Measurements from ENCODE around the gene ITGA8.
A peak's percentile ranks its signal among the peaks of the same experiment; 100 is the strongest.
"Not testable (repeated sequence)": the region's sequence is repeated elsewhere in the genome, so short reads cannot be mapped to it uniquely, and the experiment has no call there.

The ITGA8 gene

DNA sequence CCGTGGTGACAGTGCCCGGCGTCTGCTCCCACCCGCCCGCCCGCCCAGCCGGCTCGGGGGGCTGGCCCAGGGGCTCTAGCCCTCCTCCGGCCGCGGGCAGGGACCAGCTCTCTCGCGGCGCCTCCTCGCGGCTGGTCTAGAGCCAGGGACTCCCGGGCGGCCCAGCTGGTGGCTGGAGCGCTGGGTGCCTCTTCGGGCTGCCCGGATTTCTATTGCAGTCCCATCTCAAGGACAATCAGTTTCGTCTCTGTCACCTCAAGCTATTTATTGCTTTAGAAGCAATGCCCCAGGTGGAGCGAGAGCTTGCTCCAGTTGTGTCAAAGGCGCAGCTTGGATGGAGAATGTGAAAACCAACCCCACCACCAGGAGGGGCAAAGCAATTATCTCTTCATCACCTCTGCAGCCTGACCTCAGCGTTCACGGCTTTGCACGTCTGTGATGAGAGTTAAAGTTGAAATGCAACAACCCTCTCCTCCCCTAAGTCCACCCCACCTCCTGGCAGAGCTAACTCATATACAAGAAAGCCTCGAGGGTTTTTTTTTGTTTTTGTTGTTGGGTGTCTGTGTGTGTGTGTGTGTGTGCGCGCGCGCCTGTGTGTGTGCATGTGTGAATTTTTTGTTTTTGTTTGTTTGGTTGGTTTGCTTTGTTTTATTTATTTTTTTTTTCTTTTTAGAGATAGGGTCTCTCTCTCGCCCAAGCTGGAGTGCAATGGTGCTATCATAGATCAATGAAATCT lies at the start of gene ITGA8:
Gene ITGA8, minus strand, starts transcription at position 24 of the 736 bp plus-strand sequence. CDS start 151 bp downstream, outside the sequence.
- DNase-seq, result peak; percentile 84

DNA sequence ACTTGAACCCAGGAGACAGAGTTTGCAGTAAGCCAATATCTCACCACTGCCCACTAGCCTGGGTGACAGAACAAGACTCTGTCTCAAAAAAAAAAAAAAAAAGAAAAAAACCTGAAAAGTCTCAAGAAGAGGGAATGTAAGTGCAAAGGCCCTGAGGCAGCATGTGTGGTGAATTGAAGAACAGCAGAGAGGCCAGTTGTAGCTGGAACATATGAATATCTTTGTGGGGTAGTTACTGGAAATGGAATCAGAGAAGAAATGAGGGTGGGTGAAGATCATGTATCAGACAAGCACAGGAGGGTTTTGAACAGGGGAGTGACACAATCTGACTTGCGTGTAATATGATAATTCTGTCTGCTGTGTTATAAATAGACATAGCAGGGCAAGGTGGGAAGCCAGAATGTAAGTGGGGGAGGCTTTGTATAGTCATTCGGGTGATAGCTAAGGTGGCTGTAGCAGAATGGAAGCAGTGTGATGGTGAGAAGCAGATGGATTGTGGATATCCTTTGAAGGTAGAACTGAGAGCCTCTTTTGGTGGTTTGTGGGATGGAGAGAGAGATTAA lies 45.3 kb upstream of the ITGA8 start:
- DNase-seq, result no peak

DNA sequence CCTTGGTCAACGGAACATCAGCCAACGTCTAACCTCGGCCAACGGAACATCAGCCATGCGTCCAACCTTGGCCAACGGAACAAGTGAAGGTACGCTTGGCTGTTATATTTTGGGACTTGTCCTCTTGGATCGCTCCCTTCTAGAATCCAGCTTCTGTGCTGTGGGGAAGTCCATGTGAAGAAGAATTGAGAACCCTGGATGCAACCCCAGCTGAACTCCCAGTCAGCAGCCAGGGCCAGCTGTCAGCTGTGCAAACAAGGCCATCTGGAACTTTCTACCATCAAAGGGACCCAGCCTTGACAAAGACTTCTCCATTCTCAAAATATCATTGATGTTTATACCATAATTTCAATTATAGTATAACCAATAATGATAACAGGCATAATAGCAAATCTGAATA lies 43.3 kb upstream of the ITGA8 start:
- no peak for DNase-seq

DNA sequence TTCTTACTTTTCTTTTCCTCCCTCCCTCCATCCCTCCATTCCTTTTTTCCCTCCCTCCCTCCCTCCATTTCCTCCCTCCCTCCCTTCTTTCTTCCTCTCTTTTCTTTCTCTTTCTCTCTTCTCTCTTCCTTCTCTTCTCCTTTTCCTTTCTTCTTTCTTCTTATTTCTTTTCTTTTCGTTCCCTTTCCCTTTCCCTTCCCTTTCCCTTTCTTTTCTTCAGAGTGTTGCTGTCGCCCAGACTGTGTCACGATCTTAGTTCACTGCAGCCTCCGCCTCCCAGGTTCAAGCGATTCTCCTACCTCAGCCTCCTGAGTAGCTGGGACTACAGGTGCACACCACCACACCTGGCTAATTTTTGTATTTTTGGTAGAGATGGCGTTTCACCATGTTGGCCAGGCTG lies 42.5 kb upstream of the ITGA8 start:
- DNase-seq, result not testable (repeated sequence)

DNA sequence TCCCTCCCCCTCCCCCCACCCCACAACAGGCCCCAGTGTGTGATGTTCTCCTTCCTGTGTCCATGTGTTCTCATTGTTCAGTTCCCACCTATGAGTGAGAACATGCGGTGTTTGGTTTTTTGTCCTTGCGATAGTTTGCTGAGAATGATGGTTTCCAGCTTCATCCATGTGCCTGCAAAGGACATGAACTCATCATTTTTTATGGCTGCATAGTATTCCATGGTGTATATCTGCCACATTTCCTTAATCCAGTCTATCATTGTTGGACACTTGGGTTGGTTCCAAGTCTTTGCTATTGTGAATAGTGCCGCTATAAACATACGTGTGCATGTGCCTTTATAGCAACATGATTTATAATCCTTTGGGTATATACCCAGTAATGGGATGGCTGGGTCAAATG lies 41.5 kb upstream of the ITGA8 start:
- DNase-seq, result not testable (repeated sequence)

DNA sequence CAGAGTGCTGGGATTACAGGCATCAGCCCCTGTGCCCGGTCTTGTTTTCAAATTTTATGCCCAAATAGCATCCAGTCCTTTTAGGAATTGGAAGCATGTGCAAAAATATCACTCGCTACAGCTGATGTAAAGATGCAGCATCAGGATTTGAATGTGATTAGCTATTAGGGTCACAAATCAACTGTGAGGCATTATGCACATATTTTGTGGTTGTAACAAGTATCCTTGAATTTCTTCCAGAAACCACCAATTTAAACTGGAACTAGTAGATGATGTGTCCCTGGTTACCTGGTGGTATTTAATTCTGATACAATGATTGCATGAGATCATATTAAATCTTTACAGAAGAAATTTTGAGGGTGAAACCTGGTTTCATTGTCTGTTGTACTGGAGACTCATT lies 41.0 kb upstream of the ITGA8 start:
- DNase-seq, result no peak

DNA sequence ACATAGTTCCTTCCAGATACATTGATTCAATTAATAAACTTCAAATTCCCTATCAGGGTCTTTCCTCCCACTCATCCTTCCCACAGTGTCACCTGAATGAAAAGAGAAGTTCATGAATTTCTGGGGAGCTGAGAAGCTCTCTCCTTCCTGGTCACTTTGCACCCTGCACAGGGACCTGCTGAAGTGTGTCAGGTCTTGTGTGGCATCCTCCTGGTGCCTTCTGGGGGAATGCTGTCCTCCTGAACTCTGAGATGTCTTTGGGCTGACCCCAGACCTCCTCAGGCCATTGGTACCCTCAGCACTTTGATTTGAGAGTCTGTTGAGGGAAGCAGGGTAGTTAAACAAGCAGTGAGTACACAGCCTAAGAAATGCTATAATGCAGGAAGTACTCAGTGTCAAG lies 39.5 kb upstream of the ITGA8 start:
- DNase-seq, result no peak

DNA sequence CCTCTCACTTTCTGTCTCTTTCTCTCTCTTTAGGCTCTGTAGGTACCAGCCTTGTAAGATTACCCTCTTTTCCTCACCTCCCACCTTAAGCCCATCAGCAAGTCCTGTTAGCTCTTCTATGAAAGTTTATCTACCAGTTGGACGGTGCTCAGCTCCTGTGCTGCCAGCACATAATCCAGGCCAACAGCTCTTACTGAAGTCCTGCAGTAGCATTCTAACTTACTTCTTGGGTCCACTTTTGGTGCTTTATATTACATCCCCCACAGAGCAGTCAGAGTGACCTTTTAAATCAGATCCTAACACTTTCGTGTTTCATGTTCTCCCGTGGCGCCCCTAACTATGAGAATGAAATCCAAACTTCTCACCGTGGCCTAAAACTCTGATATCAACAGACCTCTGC lies 38.9 kb upstream of the ITGA8 start:
- DNase-seq, result no peak

DNA sequence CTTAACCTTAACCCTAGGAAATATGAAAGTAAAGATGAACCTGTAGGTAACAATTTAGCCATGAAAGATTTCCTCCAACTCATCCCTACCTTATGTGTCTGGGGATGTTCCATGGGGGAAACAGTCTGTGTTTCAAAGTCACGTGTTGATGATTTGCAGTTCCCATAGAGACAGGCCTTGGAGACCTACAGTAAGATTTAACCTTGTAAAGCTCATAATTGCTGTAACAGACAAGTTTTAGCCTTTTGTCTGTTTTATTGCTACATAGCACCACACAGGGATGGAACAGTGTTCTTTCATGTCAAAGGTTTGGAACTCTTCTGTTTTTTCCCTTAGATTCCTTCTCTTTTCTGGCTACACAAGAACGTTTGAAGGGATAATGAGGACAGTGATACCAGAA lies 35.2 kb upstream of the ITGA8 start:
- DNase-seq, result no peak

DNA sequence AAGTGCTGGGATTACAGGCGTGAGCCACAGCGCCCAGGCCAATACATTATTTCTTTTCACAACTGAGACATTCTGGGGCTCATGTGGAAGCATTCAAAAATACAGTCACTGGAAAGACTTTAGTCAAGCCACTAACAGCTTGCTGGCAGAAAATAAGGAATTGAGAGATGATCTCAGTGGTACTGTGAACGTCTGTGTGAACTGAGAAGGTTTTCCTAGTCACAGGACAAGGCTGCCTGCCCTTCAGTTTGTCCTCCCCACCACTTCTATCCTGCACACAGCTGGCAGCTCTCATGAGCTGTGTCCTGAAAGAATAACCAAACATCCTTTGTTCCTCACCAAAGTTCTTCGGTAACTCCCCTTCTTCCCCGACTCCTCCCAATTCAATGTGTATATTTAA lies 31.3 kb upstream of the ITGA8 start:
- DNase-seq, result no peak

DNA sequence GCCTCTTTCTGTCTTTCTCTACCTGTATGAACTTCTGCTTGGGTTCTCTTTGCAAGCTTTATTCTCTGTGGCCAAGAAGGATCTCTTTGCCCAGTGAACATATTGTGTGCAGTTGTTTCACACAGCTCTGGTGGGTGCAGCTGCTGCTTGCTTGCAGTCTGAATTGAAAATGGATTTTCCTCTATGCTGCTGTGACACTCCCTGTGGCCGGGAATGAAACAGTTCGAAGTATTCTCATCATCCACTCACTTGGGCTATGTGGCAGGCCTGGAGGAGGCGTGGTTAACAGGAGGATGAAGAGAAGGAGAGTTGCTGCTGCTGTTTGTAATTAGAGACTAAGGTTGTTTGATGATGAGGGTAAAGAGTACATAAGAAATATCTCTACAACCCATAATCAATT lies 28.4 kb upstream of the ITGA8 start:
- no peak for DNase-seq

DNA sequence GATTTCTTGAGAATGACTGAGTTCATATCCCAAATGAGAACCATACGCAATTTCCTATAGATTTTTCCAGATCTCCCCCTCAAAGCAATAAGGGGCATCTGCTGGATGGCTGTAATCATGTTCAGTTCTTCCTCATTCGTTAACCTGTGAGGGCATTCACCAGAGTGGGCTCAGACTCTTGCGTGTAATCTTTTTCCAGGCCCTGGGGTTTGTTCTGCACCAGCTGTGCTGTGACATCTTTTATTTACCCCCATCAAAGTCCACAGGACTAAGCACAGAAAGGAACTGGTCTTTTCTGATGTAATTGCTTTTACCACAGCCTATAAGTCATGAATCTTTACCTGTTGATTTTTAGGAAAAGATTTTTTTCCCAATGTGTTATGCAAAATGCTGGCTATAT lies 27.9 kb upstream of the ITGA8 start:
- no peak for DNase-seq

DNA sequence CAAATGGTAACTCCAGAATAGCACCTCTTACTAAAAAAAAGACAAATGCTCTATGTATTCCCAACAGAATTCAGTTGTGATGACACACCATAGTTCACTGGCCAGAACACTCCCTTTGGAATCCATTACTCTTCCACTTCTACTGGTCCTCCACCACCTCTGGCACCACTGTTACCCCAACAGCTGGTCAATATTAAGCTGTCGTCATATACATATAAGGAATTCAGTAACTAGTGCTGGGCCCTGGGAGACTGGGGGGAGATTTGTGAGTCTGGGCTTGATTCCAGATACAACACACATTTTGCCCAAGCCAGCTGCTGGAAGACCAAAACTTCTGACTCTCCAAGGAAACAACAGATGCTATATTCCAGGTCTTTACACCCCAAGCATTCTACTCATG lies 26.0 kb upstream of the ITGA8 start:
- no peak for DNase-seq

DNA sequence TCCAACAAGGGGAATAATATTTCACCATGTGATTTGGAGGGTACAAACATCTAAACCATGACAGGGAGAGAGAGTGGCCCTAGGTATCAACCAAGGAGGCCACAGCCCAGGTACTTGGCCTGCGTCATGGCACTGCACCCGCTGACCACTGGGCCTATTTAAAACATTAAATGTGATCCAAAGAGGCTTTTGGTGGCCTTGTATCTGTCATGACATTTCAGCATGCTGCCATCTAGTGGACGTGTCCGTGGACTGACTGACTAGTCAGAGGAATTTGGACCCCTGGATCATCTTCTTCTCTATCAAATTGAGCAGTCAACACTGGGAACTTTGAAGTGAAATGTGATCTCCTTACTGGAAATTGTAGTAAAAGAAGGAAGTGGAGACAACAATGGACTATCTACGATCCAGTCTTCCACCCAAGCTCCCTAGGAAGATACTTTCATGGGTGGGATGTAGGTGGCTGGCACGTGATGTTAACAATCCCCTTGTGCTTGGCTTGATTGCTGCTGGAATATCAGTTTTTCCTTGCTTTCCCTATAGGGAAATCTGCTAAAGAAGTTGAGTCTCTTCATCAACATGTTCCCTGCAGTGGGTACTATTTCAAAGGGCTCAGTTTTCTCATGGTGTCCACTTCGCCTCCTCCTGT lies 24.6 kb upstream of the ITGA8 start:
- DNase-seq, result peak; percentile 91

DNA sequence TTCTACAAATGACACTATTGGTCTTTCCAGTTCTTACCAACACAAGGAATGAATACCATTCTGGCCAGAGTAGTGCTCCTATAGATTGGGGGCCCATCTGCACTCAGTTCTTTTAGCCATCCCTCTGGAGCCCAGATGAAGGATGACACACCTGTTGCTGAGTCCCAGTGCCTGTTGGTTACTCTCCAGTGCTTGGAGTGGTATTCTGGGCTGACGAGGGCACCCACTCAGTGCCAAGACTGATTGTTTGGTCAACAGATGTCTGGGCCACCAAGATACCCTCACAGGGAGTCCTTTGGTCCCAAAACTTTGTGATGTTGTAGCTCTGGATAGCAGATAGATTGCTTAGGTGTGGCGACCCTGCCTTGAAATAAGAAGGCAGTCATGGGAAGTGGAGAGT lies 23.7 kb upstream of the ITGA8 start:
- no peak for DNase-seq

DNA sequence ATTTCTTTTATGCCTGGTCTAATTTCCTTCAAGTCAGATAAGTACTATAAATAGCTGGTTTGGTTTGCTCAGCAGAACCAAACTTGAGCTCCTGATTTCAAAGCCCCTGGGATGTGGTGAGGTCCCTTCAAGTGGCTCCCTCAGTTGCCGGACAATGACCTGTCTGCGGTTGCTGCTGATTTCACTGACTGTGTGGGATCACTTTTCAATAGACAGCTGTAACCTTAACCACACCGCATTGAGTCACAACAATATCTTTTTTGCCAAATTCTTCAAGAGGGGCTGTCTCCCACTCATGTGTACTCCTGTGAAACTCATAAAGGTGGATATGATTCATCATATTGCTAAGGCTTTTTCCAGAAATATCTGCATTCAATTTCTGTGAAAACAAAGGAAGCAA lies 23.1 kb upstream of the ITGA8 start:
- DNase-seq, result no peak

DNA sequence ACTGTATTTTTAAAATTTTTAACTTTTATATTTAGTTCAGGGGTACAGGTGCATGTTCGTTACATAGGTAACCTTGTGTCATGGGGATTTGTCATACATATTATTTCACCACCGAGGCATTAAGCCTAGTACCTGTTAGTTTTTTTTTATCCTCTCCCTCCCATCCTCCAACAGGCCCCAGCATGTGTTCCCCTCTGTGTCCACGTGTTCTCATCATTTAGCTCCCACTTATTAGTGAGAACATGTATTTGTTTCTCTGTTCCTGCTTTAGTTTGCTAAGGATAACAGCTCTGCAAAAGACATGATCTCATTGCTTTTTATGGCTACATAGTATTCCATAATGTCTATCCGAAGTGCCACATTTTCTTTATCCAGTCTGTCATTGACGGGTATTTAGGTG lies 22.4 kb upstream of the ITGA8 start:
- no peak for DNase-seq

DNA sequence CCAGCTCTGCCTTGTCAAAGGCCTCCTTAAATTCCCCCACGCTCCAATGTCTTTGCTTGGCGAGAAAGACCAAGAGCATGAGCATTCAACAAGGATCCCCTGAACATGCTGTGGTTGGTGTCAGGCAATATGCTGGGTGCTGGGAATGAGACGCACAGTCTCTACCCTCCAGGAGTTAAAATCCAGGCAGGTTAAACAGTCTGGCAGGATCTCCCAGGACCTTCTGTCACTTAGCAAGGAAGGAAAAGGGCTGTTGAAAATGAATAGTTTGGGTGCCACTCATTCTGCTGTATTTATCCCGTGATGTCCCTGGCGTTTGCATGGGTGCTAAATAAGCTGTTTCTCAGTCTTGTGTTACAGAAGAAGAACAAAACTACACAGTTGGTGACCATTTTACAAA lies 21.9 kb upstream of the ITGA8 start:
- DNase-seq, result no peak

DNA sequence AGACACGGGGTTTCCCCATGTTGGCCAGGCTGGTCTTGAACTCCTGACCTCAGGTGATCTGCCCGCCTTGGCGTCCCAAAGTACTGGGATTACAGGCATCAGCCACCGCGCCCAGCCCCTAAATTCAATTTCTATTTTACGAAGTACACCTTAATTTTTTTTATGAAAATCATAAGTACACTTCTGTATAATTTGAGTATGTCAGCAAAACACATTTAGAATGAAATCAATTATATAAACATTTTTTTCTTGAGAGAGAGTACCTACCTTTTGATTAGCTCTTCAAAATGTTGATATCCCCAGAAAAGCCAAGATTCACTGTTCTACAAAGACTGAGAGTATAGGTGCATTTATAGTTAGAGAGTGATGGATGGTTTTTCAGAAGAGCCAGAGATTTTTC lies 20.5 kb upstream of the ITGA8 start:
- DNase-seq, result no peak

DNA sequence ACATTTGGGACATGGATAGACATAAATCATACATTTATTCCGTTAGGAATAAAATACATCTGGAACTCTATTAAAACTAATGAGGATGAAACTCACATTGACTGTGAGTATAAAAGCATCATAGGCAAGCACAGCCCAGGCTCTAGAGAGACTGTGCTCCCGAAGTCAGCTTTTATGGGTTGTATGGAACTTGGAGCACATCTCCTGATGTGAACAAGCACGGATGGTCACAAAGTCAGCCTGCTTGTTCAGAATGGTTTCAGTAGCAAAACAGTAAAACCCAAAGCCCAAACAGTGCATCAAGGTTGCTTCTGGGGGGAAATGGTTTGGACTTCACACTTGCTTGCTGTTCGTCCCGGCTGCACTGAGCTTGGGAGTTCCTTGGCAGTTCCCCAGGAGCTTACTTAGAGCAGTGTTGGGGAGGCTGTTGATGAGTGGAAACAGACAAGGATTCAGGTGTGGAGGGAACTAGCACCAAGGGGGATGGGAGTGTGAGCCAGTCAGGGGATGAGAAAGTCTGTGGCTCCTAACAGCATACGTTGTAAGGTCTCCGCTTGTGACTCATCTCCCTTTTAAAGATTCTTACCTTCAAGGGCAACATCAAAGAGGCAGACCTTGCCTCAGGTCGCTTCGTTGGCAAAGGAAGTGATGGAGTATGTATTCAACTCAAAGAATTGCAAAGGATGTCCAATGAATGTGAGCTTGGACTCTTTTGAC lies 19.7 kb upstream of the ITGA8 start:
- DNase-seq, result no peak

DNA sequence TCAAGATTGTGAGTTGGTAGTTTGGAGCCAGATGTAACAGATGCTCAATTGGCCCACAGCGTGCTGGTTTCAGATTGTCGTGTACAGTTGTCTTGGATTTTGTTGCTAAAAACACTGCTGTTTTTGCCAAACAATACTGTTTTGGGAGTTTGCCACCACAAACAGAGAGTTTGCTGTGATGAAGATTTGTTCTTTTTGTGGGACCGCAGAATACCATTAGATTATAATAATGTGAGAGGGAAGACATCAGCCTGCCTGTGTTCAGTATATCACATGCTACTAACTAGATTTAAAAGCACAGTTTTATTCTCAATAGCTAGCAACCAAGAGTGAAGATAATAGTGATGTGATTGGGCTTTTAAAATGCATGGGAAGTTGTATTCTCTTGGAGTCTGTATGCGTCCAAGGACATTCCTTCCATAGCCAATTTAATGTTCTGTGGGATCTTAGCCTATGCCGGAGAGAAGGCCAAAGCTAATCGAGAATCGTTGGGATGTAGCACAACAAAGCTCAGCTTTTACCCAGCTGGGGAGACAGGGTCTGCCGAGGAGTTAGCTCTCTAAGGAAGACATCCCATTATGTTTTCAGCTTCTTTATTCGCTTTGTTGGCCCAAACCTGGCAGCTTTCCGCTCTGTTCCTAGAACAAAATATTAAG lies 18.7 kb upstream of the ITGA8 start:
- DNase-seq, result no peak

DNA sequence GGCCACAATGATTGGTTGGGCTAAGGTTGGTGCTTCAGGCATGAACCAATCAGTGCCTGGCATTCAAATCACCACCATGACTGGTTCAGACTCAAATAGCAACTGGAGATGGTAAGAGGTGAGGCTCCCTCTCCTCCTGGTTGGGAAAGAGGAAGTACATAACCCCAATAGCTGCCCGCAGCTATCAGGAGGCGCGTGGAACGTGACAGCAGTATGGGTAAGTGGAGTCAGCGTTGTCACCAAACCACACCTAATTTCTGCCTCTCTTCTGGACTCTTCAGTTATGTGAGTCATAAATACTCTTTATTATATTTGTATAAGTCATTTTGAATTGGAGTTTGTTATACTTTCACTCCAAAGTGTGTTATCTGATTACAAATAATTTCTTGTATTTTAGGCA lies 17.9 kb upstream of the ITGA8 start:
- no peak for DNase-seq

DNA sequence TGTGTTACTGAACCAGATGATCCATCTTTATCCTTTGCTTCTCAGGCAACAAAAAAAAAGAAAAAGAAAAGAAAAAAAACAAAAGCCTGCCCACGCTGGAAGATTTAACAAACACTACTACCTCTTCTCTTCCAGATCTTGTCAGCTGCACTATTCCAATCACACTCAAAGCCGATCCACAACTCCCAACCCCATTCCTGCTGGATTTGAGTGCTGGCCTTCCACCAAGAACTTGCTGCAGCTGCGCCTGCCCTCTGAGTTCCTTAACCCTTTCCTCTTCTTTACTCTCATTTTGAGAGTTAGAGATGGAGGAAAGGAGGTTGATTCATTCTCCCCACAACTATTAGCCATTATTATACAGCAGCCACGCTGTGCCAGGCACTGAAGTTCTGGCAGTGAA lies 16.0 kb upstream of the ITGA8 start:
- DNase-seq, result no peak
